Adrenal gland (tissue), 12 donors: ENCODE results near the gene CDKN2B. TPM values are rescaled to one million over a fixed set of nuclear protein-coding genes. Genes with fewer than 3 reads are reported as not detected.

ENCODE experiments used
- DNase-seq, 7 donors: peaks; one replicate each; pipeline ENCODE4 v3.0.0-alpha.2; 2019 to 2020
- H3K27ac ChIP-seq, 5 donors: fragments of 200-600 bp; sonication (generic) in 4 of 5; 1 replicate in 3 of 5; 2 replicates in 2 of 5; pipeline versions ENCODE4 v1.5.1 to v1.8.0; 2016 to 2020; ENCODE audit warnings: mild to moderate bottlenecking in 1 of 5
- H3K27me3 ChIP-seq: fragments of 200-600 bp; 2 replicates; pipeline ENCODE4 v1.8.0; 2021
- H3K36me3 ChIP-seq, 2 donors: fragments of 200-600 bp; replicated peaks in 1 of 2; 1 replicate in 1 of 2; 2 replicates in 1 of 2; pipeline versions ENCODE4 v1.5.1 to v1.8.0; 2018 to 2022
- H3K4me1 ChIP-seq, 2 donors: fragments of 200-600 bp; replicated peaks in 1 of 2; 1 replicate in 1 of 2; 2 replicates in 1 of 2; pipeline versions ENCODE4 v1.5.1 to v1.8.0; 2018 to 2021
- H3K4me3 ChIP-seq, 4 donors: fragments of 200-600 bp; sonication (generic) in 3 of 4; one replicate each; pipeline ENCODE4 v1.5.1; 2016 to 2018
- H3K9me3 ChIP-seq, 3 donors: fragments of 200-600 bp; sonication (generic) in 1 of 3; replicated peaks in 1 of 3; 1 replicate in 2 of 3; 2 replicates in 1 of 3; pipeline versions ENCODE4 v1.5.1 to v1.8.0; 2016 to 2021
- CTCF ChIP-seq, 6 experiments: fragments of 450-650 bp in 4 of 6; fragments of 200-600 bp in 2 of 6; sonication (generic) in 1 of 6; IDR thresholded peaks; 1 replicate in 5 of 6; 2 replicates in 1 of 6; pipeline versions ENCODE4 v1.5.1 to v1.8.0; 2016 to 2021; ENCODE audit warnings: antibody characterized with exemption in 6 of 6, mild to moderate bottlenecking in 2 of 6, moderate library complexity in 1 of 6
- POLR2A ChIP-seq, 2 donors: fragments of 450-650 bp; IDR thresholded peaks; one replicate each; pipeline ENCODE4 v1.6.1; 2017; ENCODE audit warnings: antibody characterized with exemption in 2 of 2, mild to moderate bottlenecking in 2 of 2, moderate library complexity in 1 of 2
- WGBS, 4 donors: extraction: QIAGEN DNeasy Blood & Tissue Kit in 2 of 4; methylation state at CpG; one replicate each; pipeline versions ENCODE4 v1.1.5 to v1.1.7; 2013 to 2017; 5-methylcytosine and 5-hydroxymethylcytosine counted together
- intact Hi-C, 2 donors: fragments of 100-400 bp; cut with DNase I; formaldehyde crosslinking; loops; one replicate each; pipeline versions ENCODE4 v1.14.1 to v1.15.0; 2022 to 2023
- polyA plus RNA-seq, 3 donors: library from polyadenylated mRNA; stranded (reverse); fragments of 200-250 nt in 2 of 3; fragments of 350-450 nt in 1 of 3; fragmentation: Illumina TruSeq in 1 of 3; extraction: RNeasy Lipid Tissue Mini Kit (QIAGEN cat#74804) in 1 of 3; gene quantifications; one replicate each; pipeline ENCODE4 v1.2.3, GENCODE V29; 2013 to 2014
- total RNA-seq, 9 donors: library from RNA; depleted of rRNA in 4 of 9; stranded (reverse); fragments of >200 nt in 4 of 9; fragments of 120-200 nt in 1 of 9; fragmentation: NEBNext Ultra II Directional in 1 of 9; extraction: Animal tissue kit (Norgen Biotek cat#: 25700) in 1 of 9; gene quantifications; one replicate each; pipeline versions ENCODE4 v1.1.0 to v1.2.4, GENCODE V29; 2013 to 2023
- donor health status: healthy with polysubstance abuse.
- donor health status: Bipolar disorder and iron deficiency.
- donor health status: DM: yes; HTN: yes; CAD: no.
- donor health status: DM: no; HTN: no; CAD: no.
- donor health status: DM: no; HTN: no; CAD: no.
- donor health status: DM: yes; HTN: yes; CAD: no.

The CDKN2B gene
- total and polyA plus RNA-seq, 12 donors = 0.78 to 13.8 (median 4.7) TPM

- WGBS, 4 donors = 20 to 22% (median 21%) methylated on average over 15 of the region's 15 CpGs
- H3K36me3 ChIP-seq = no peaks in the 10 kb centered on the region
- H3K27ac ChIP-seq = no peak overlapping the region
- H3K9me3 ChIP-seq = no peaks in the 10 kb centered on the region
- peaks cover 66% of the 10 kb centered on the region for H3K27me3 ChIP-seq
- H3K4me3 ChIP-seq = no peak overlapping the region
- intact Hi-C loops = no loop called here
- no peak for TF ChIP-seq CTCF (IDR thresholded peaks at IDR 0.05)
- TF ChIP-seq POLR2A (IDR thresholded peaks at IDR 0.05) = no peak
- no peak for DNase-seq
- H3K4me1 ChIP-seq = peaks cover 0 to 13% of the 10 kb centered on the region in 2 donors
Observed at GRCh38 chr9:21966140-21966851, 42.8 kb downstream of the CDKN2B start.

- 3 to 6% (median 3%) methylated on average over 20 to 30 of the region's 30 CpGs for WGBS, 4 donors
- no peaks in the 10 kb centered on the region for H3K36me3 ChIP-seq
- peaks cover 0 to 13% of the 10 kb centered on the region in 2 donors for H3K4me1 ChIP-seq
- intact Hi-C loops = no loop called here
- DNase-seq = peak; percentile 36 to 72 (median 68)
- peaks cover 58% of the 10 kb centered on the region for H3K27me3 ChIP-seq
- H3K9me3 ChIP-seq = no peaks in the 10 kb centered on the region
- H3K4me3 ChIP-seq = peak overlapping the region in 1 of 4 donors; percentile 44
- H3K27ac ChIP-seq = peak overlapping the region in 1 of 5 donors; percentile 1
- TF ChIP-seq CTCF (IDR thresholded peaks at IDR 0.05) = peak in 5 of 6 experiments; percentile 12 to 46 (median 36)
- TF ChIP-seq POLR2A (IDR thresholded peaks at IDR 0.05) = no peak
Observed at GRCh38 chr9:21965401-21965951, 43.6 kb downstream of the CDKN2B start.

- peak; percentile 39 to 72 (median 60) for DNase-seq
- H3K27me3 ChIP-seq = peaks cover 52% of the 10 kb centered on the region
Observed at GRCh38 chr9:21964925-21965385, 44.1 kb downstream of the CDKN2B start.

More at GRCh38 chr9:21964925-21965385, 44.1 kb downstream of the CDKN2B start:
- Histone ChIP-seq H3K27ac (peak overlapping the region in 1 of 5 donors; percentile 1), H3K36me3 (no peaks in the 10 kb centered on the region), H3K9me3 (no peaks in the 10 kb centered on the region), H3K4me1 (peaks cover 0 to 13% of the 10 kb centered on the region in 2 donors), H3K4me3 (peak overlapping the region in 1 of 4 donors; percentile 44)
- intact Hi-C loops = no loop called here
- WGBS, 4 donors = 0 to 3% (median 2%) methylated on average over 12 to 29 of the region's 29 CpGs
- TF ChIP-seq CTCF (IDR thresholded peaks at IDR 0.05) (no peak), POLR2A (IDR thresholded peaks at IDR 0.05) (no peak)
